Ectodermal cell (in vitro differentiated cells): ENCODE measurements around the gene WFS1.

Source experiments
- H3K27ac ChIP-seq: 2 replicates; pipeline ENCODE4 v1.7.0; 2013; ENCODE audit warnings: mild to moderate bottlenecking, low read depth, low read length; ENCODE audit not compliant: insufficient read depth, poor library complexity, severe bottlenecking
- H3K27me3 ChIP-seq: 2 replicates; pipeline ENCODE4 v1.7.0; 2013; ENCODE audit warnings: mild to moderate bottlenecking, low read length; ENCODE audit not compliant: insufficient read depth, control insufficient read depth, poor library complexity, severe bottlenecking
- H3K36me3 ChIP-seq: one replicate; pipeline ENCODE4 v1.7.0; 2013; ENCODE audit warnings: low read length; ENCODE audit not compliant: control insufficient read depth, insufficient read depth
- H3K4me1 ChIP-seq: one replicate; pipeline ENCODE4 v1.7.0; 2013; ENCODE audit warnings: low read length; ENCODE audit not compliant: control insufficient read depth, insufficient read depth
- H3K4me3 ChIP-seq: 2 replicates; pipeline ENCODE4 v1.7.0; 2013; ENCODE audit warnings: low read depth, low read length, control low read depth; ENCODE audit not compliant: insufficient read depth
- H3K9me3 ChIP-seq: 2 replicates; pipeline ENCODE4 v1.7.0; 2013; ENCODE audit warnings: mild to moderate bottlenecking, low read length, moderate library complexity; ENCODE audit not compliant: control insufficient read depth
- WGBS, 2 experiments: methylation state at CpG; one replicate each; pipeline ENCODE4 v1.1.7; 2013; ENCODE audit warnings: missing lambda C conversion rate in 2 of 2; 5-methylcytosine and 5-hydroxymethylcytosine counted together

The WFS1 gene

GRCh38 chr4:6324999-6325787 is 55.5 kb downstream of the WFS1 start:
- Histone ChIP-seq H3K27ac (no peak overlapping the region), H3K4me3 (no peak overlapping the region), H3K4me1 (no peaks in the 10 kb centered on the region), H3K9me3 (no peaks in the 10 kb centered on the region), H3K27me3 (no peaks in the 10 kb centered on the region), H3K36me3 (no peaks in the 10 kb centered on the region)
- WGBS, 2 experiments, result 61 to 62% methylated on average over 22 of the region's 22 CpGs

GRCh38 chr4:6325788-6326290 is 56.2 kb downstream of the WFS1 start:
- WGBS, 2 experiments, result 83 to 86% methylated on average over 14 of the region's 14 CpGs
- Histone ChIP-seq H3K27me3 (no peaks in the 10 kb centered on the region), H3K9me3 (no peaks in the 10 kb centered on the region), H3K36me3 (no peaks in the 10 kb centered on the region), H3K4me1 (no peaks in the 10 kb centered on the region), H3K4me3 (no peak overlapping the region), H3K27ac (no peak overlapping the region)

DNA sequence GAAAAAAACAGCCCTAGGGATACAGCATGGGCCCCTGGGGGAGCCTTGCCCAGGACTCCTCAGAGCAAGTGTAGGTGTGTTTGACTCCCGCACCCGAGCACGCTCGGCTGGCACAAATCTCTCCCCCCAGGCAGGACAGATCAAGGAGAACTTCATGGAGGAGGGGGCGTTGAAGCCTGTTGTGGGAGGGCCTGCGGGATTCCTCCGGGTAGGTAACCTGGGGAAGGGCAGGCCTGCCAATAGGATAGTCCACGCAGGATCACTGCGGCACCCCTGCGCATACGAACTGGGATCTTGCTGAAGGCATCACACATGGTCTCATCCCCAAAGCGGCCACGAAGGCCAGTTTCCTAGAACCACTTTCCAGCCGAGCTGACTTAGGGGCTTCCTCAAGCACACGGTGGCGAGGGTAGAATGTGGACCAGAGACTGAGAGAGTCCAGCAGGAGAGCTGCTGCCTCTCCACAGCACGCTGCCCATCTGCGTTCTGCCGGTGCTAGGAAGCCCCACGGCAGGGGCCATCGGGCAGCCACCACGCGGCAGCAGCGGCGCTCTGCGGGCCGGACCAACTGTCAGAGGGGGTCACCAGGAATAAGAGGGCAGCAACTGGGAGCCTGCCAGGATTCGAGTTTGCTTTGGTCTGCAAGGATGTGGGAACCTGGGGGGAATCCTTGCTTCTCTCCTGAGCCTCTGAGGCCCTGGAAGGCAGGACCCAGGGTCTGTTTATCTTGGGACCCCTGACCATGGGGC is 56.8 kb downstream of the WFS1 start:
- Histone ChIP-seq H3K4me1 (no peaks in the 10 kb centered on the region), H3K36me3 (no peaks in the 10 kb centered on the region), H3K9me3 (no peaks in the 10 kb centered on the region), H3K27ac (no peak overlapping the region), H3K27me3 (no peaks in the 10 kb centered on the region), H3K4me3 (no peak overlapping the region)
- WGBS, 2 experiments, result 94 to 95% methylated on average over 28 of the region's 28 CpGs

- no peaks in the 10 kb centered on the region for H3K27me3 ChIP-seq
- no peak overlapping the region for H3K4me3 ChIP-seq
- H3K9me3 ChIP-seq, result no peaks in the 10 kb centered on the region
- H3K4me1 ChIP-seq, result no peaks in the 10 kb centered on the region
- 21% methylated on average over 21 of the region's 21 CpGs for WGBS, 2 experiments
- H3K36me3 ChIP-seq, result no peaks in the 10 kb centered on the region
- no peak overlapping the region for H3K27ac ChIP-seq
Observed at GRCh38 chr4:6327220-6327917, 57.7 kb downstream of the WFS1 start.

GRCh38 chr4:6328526-6328925 is 58.9 kb downstream of the WFS1 start:
- Histone ChIP-seq H3K27me3 (no peaks in the 10 kb centered on the region), H3K36me3 (no peaks in the 10 kb centered on the region), H3K4me1 (no peaks in the 10 kb centered on the region), H3K4me3 (no peak overlapping the region), H3K27ac (no peak overlapping the region), H3K9me3 (no peaks in the 10 kb centered on the region)
- WGBS, 2 experiments, result 88% methylated on average over 8 of the region's 8 CpGs

DNA sequence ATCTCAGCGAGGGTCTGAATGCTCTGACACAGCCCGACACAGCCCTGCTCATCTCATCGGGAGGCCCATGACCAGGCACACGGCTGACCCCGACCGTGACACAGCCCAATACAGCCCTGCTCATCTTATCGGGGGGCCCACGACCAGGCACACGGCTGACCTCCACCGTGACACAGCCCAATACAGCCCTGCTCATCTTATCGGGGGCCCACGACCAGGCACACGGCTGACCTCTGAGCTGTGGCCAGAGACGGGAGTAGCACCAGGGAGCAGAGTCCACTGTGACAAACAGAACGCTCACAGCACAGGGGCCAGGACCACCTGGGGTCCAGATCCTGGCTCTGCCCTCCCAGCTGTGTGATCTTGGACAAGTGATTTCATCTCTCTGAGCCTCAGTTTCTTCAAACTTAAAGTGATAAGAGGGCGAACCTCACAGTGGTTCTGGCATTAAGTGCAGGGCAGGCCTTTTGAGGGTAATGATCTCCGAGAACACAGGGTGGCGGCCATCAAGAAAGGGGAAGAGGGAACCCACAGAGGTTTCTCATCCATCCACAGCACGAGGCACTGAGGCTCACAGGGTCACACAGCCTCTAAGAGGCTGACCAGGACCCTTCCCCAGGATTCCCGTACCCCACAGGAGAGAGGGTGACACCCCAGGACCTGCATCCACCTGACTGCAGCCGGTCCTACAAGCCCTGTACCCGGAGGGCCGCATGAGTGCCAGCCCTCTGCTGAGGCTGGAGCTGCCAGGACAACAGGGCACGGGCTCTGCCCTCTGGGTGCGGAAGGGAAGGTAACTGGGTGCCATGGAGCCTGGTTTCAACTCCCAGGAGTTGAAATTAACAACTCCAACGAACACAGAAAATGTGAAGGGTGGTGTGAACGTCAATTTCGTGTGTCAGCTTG is 60.1 kb downstream of the WFS1 start:
- WGBS, 2 experiments, result 91% methylated on average over 28 of the region's 28 CpGs
- Histone ChIP-seq H3K4me1 (no peaks in the 10 kb centered on the region), H3K9me3 (no peaks in the 10 kb centered on the region), H3K36me3 (no peaks in the 10 kb centered on the region), H3K27me3 (no peaks in the 10 kb centered on the region), H3K27ac (no peak overlapping the region), H3K4me3 (no peak overlapping the region)

GRCh38 chr4:6330384-6330767 is 60.7 kb downstream of the WFS1 start:
- no peaks in the 10 kb centered on the region for H3K4me1 ChIP-seq
- H3K27me3 ChIP-seq, result no peaks in the 10 kb centered on the region
- H3K36me3 ChIP-seq, result no peaks in the 10 kb centered on the region
- no peak overlapping the region for H3K4me3 ChIP-seq
- no peaks in the 10 kb centered on the region for H3K9me3 ChIP-seq
- WGBS, 2 experiments, result 94% methylated on average over 7 of the region's 7 CpGs
- H3K27ac ChIP-seq, result no peak overlapping the region

DNA sequence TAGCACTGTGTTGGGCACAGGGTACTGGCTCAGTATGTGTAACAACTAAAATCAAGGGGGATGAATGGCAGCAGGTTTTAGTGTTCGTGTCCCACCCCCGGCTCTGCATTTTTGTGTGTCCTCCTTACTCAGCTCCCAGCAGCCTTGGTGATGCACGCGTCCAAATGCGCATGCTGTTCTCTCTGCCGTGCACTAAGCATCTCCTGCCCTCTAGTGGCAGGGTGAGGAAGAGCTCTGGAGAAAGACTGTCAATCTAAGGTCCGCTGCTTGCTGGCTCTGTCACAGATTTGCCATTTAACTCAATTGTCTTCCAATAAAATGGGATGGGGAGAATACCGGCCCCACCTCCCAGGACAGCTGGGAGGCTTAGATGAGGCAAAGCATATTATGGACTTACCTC is 61.4 kb downstream of the WFS1 start:
- no peaks in the 10 kb centered on the region for H3K36me3 ChIP-seq
- H3K27ac ChIP-seq, result no peak overlapping the region
- H3K4me1 ChIP-seq, result no peaks in the 10 kb centered on the region
- H3K9me3 ChIP-seq, result no peaks in the 10 kb centered on the region
- 86 to 90% methylated on average over 8 of the region's 8 CpGs for WGBS, 2 experiments
- no peak overlapping the region for H3K4me3 ChIP-seq
- H3K27me3 ChIP-seq, result no peaks in the 10 kb centered on the region

GRCh38 chr4:6331468-6331867 is 61.8 kb downstream of the WFS1 start:
- H3K4me3 ChIP-seq, result no peak overlapping the region
- no peaks in the 10 kb centered on the region for H3K27me3 ChIP-seq
- WGBS, 2 experiments, result 91 to 96% methylated on average over 6 of the region's 6 CpGs
- no peak overlapping the region for H3K27ac ChIP-seq
- no peaks in the 10 kb centered on the region for H3K36me3 ChIP-seq
- H3K9me3 ChIP-seq, result no peaks in the 10 kb centered on the region
- H3K4me1 ChIP-seq, result no peaks in the 10 kb centered on the region
